HepG2 (cell line): Measurements from ENCODE around the gene NBEAL2. TPM values are rescaled to one million over a fixed set of nuclear protein-coding genes. Genes with fewer than 3 reads are reported as not detected.

Experiments
- FOXP1 ChIP-seq, 2 experiments: fragments of 450-650 bp in 1 of 2; IDR thresholded peaks; 2 replicates each; pipeline ENCODE4 v1.6.1; 2017 to 2018; ENCODE audit warnings: antibody characterized with exemption in 1 of 2
- ISX ChIP-seq: sonication (generic); formaldehyde crosslinking; conservative IDR thresholded peaks from 2 replicates; pipeline ENCODE4 v1.5.0; 2020; ENCODE audit warnings: missing genetic modification reagents
- KDM2A ChIP-seq: sonication (generic); formaldehyde crosslinking; IDR thresholded peaks from 2 replicates; pipeline ENCODE4 v1.4.0; 2020; ENCODE audit warnings: low read depth, missing genetic modification reagents, borderline replicate concordance
- MEF2D ChIP-seq: sonication (generic); formaldehyde crosslinking; IDR thresholded peaks from 2 replicates; pipeline ENCODE4 v1.5.1; 2020; ENCODE audit warnings: mild to moderate bottlenecking, missing genetic modification reagents
- NFE2L2 ChIP-seq: fragments of 150-350 bp; IDR thresholded peaks from 2 replicates; pipeline ENCODE4 v1.6.1; 2014; ENCODE audit warnings: low read length
- NR2C2 ChIP-seq: sonication (generic); formaldehyde crosslinking; IDR thresholded peaks from 2 replicates; pipeline ENCODE4 v1.4.0; 2020; ENCODE audit warnings: missing genetic modification reagents, mild to moderate bottlenecking, moderate library complexity, borderline replicate concordance
- RCOR2 ChIP-seq: IDR thresholded peaks from 2 replicates; pipeline ENCODE4 v1.6.1; 2016; ENCODE audit warnings: missing biosample characterization, missing genetic modification reagents
- RFX3 ChIP-seq: IDR thresholded peaks from 2 replicates; pipeline ENCODE4 v1.6.1; 2016; ENCODE audit warnings: missing biosample characterization, missing genetic modification reagents
- SALL1 ChIP-seq: sonication (generic); formaldehyde crosslinking; IDR thresholded peaks from 2 replicates; pipeline ENCODE4 v1.8.0; 2022; ENCODE audit warnings: mild to moderate bottlenecking, missing genetic modification reagents
- SMAD3 ChIP-seq: sonication (generic); formaldehyde crosslinking; IDR thresholded peaks from 2 replicates; pipeline ENCODE4 v1.4.0; 2020; ENCODE audit warnings: missing genetic modification reagents
- SOX5 ChIP-seq: IDR thresholded peaks from 2 replicates; pipeline ENCODE4 v1.6.1; 2016; ENCODE audit warnings: borderline replicate concordance
- SPEN ChIP-seq: sonication (generic); formaldehyde crosslinking; IDR thresholded peaks from 2 replicates; pipeline ENCODE4 v1.5.1; 2020; ENCODE audit warnings: low read depth, mild to moderate bottlenecking, missing genetic modification reagents
- SRF ChIP-seq: IDR thresholded peaks from 2 replicates; pipeline ENCODE4 v1.6.1; 2011; ENCODE audit warnings: mild to moderate bottlenecking, low read depth, low read length, moderate library complexity
- TARDBP ChIP-seq: sonication (generic); formaldehyde crosslinking; IDR thresholded peaks from 2 replicates; pipeline ENCODE4 v1.8.0; 2022; ENCODE audit warnings: mild to moderate bottlenecking, missing genetic modification reagents
- ZNF280D ChIP-seq: sonication (generic); formaldehyde crosslinking; IDR thresholded peaks from 2 replicates; pipeline ENCODE4 v1.5.1; 2020; ENCODE audit warnings: mild to moderate bottlenecking, missing genetic modification reagents
- ZNF30 ChIP-seq: sonication (generic); formaldehyde crosslinking; IDR thresholded peaks from 2 replicates; pipeline ENCODE4 v1.5.0; 2020; ENCODE audit warnings: mild to moderate bottlenecking, missing genetic modification reagents
- ZNF432 ChIP-seq: sonication (generic); formaldehyde crosslinking; IDR thresholded peaks from 2 replicates; pipeline ENCODE4 v1.5.0; 2020; ENCODE audit warnings: missing genetic modification reagents, mild to moderate bottlenecking, borderline replicate concordance
- ZNF740 ChIP-seq: sonication (generic); formaldehyde crosslinking; IDR thresholded peaks from 2 replicates; pipeline ENCODE4 v1.4.0; 2020; ENCODE audit warnings: missing genetic modification reagents
- ZNF800 ChIP-seq: sonication (generic); formaldehyde crosslinking; IDR thresholded peaks from 2 replicates; pipeline ENCODE4 v1.4.0; 2020; ENCODE audit warnings: missing genetic modification reagents
- ZSCAN25 ChIP-seq: sonication (generic); formaldehyde crosslinking; IDR thresholded peaks from 2 replicates; pipeline ENCODE4 v1.8.0; 2022; ENCODE audit warnings: mild to moderate bottlenecking, missing genetic modification reagents
- polyA plus RNA-seq, 8 experiments: library from polyadenylated mRNA; depleted of rRNA in 3 of 8; stranded (reverse) in 7 of 8; unstranded in 1 of 8; fragments of >200 nt; fragmentation: Illumina TruSeq in 4 of 8; extraction: Trizol in 4 of 8; gene quantifications; 2 replicates each; pipeline versions ENCODE4 v1.2.1 to v1.2.3, GENCODE V29; 2011 to 2016; ENCODE audit warnings: low read depth in 4 of 8, missing spikeins in 1 of 8, mixed read lengths in 1 of 8; ENCODE audit not compliant: insufficient read depth in 1 of 8
- total RNA-seq, 5 experiments: library from RNA; depleted of rRNA; stranded (reverse); fragments of >200 nt; fragmentation: Illumina TruSeq; extraction: Trizol; gene quantifications; 2 replicates each; pipeline ENCODE4 v1.2.3, GENCODE V29; 2016; ENCODE audit warnings: low read depth in 1 of 5
- TF ChIP-seq, protein P1 (sequence below): sonication (generic); formaldehyde crosslinking; IDR thresholded peaks from 2 replicates; pipeline ENCODE4 v1.5.1; 2020; ENCODE audit warnings: mild to moderate bottlenecking, missing genetic modification reagents, moderate library complexity

NBEAL2 gene
- total and polyA plus RNA-seq, 2 of the 13 experiments (the other 11 are each of a cell fraction or from before 2014, with no cell fraction given): 9.7 to 12.4 TPM

GRCh38 chr3:46970391-46971091 is 8.9 kb upstream of the NBEAL2 start (continued):
- TF ChIP-seq, protein P1, sequence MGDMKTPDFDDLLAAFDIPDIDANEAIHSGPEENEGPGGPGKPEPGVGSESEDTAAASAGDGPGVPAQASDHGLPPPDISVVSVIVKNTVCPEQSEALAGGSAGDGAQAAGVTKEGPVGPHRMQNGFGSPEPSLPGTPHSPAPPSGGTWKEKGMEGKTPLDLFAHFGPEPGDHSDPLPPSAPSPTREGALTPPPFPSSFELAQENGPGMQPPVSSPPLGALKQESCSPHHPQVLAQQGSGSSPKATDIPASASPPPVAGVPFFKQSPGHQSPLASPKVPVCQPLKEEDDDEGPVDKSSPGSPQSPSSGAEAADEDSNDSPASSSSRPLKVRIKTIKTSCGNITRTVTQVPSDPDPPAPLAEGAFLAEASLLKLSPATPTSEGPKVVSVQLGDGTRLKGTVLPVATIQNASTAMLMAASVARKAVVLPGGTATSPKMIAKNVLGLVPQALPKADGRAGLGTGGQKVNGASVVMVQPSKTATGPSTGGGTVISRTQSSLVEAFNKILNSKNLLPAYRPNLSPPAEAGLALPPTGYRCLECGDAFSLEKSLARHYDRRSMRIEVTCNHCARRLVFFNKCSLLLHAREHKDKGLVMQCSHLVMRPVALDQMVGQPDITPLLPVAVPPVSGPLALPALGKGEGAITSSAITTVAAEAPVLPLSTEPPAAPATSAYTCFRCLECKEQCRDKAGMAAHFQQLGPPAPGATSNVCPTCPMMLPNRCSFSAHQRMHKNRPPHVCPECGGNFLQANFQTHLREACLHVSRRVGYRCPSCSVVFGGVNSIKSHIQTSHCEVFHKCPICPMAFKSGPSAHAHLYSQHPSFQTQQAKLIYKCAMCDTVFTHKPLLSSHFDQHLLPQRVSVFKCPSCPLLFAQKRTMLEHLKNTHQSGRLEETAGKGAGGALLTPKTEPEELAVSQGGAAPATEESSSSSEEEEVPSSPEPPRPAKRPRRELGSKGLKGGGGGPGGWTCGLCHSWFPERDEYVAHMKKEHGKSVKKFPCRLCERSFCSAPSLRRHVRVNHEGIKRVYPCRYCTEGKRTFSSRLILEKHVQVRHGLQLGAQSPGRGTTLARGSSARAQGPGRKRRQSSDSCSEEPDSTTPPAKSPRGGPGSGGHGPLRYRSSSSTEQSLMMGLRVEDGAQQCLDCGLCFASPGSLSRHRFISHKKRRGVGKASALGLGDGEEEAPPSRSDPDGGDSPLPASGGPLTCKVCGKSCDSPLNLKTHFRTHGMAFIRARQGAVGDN (CRISPR knock-in tag): peak; percentile 57
- no peak for TF ChIP-seq ISX
- peak; percentile 62; the same call in 1 of the 2 replicates for TF ChIP-seq SPEN (CRISPR knock-in tag)
- no peak; the same call in 1 of the 2 replicates for TF ChIP-seq RFX3 (CRISPR knock-in tag)
- TF ChIP-seq ZNF280D (CRISPR knock-in tag): no peak
- TF ChIP-seq RCOR2 (CRISPR knock-in tag): peak; percentile 88
- TF ChIP-seq TARDBP (CRISPR knock-in tag): peak; percentile 92; the same call in 1 of the 2 replicates
- no peak for TF ChIP-seq NFE2L2
- no peak for TF ChIP-seq ZNF30 (CRISPR knock-in tag)
- no peak for TF ChIP-seq ZNF432 (CRISPR knock-in tag)
- 0 out of 2 replicates have a peak, but pooled peaks have one; percentile 29 for TF ChIP-seq ZNF800
- TF ChIP-seq SRF: no peak
- TF ChIP-seq FOXP1 (IDR thresholded peaks at IDR 0.05): no peak
- TF ChIP-seq FOXP1 (CRISPR knock-in tag; IDR thresholded peaks at IDR 0.05): no peak; the same call in 1 of the 2 replicates
- TF ChIP-seq SALL1 (CRISPR knock-in tag): peak; percentile 96
- TF ChIP-seq ZNF740: no peak
- TF ChIP-seq MEF2D (CRISPR knock-in tag): peak; percentile 90
- TF ChIP-seq KDM2A (CRISPR knock-in tag): peak; percentile 61
- TF ChIP-seq SOX5: peak; percentile 85; the same call in 1 of the 2 replicates
- peak; percentile 77; the same call in 1 of the 2 replicates for TF ChIP-seq NR2C2 (CRISPR knock-in tag)
- TF ChIP-seq SMAD3 (CRISPR knock-in tag): no peak; the same call in 1 of the 2 replicates
- peak; percentile 40; the same call in 1 of the 2 replicates for TF ChIP-seq ZSCAN25 (CRISPR knock-in tag)
